IPS-15b (cell line): Measurements from ENCODE around the gene ELL2.
"Not testable (repeated sequence)": the region's sequence is repeated elsewhere in the genome, so short reads cannot be mapped to it uniquely, and the experiment has no call there.

Experiments used
- H3K27me3 ChIP-seq: one replicate; pipeline ENCODE4 v1.6.1; 2013; ENCODE audit warnings: low read length; ENCODE audit not compliant: control insufficient read depth, insufficient read depth
- H3K36me3 ChIP-seq: one replicate; pipeline ENCODE4 v1.6.1; 2013; ENCODE audit warnings: low read length; ENCODE audit not compliant: control insufficient read depth, insufficient read depth
- H3K4me1 ChIP-seq: one replicate; pipeline ENCODE4 v1.6.1; 2013; ENCODE audit warnings: mild to moderate bottlenecking, low read length; ENCODE audit not compliant: control insufficient read depth, insufficient read depth
- H3K4me3 ChIP-seq: one replicate; pipeline ENCODE4 v1.5.1; 2013; ENCODE audit warnings: low read depth, low read length
- H3K9ac ChIP-seq: one replicate; pipeline ENCODE4 v1.6.1; 2013; ENCODE audit warnings: low read depth, mild to moderate bottlenecking, low read length
- H3K9me3 ChIP-seq: one replicate; pipeline ENCODE4 v1.6.1; 2013; ENCODE audit warnings: mild to moderate bottlenecking, low read length; ENCODE audit not compliant: control insufficient read depth, insufficient read depth

The ELL2 gene

DNA sequence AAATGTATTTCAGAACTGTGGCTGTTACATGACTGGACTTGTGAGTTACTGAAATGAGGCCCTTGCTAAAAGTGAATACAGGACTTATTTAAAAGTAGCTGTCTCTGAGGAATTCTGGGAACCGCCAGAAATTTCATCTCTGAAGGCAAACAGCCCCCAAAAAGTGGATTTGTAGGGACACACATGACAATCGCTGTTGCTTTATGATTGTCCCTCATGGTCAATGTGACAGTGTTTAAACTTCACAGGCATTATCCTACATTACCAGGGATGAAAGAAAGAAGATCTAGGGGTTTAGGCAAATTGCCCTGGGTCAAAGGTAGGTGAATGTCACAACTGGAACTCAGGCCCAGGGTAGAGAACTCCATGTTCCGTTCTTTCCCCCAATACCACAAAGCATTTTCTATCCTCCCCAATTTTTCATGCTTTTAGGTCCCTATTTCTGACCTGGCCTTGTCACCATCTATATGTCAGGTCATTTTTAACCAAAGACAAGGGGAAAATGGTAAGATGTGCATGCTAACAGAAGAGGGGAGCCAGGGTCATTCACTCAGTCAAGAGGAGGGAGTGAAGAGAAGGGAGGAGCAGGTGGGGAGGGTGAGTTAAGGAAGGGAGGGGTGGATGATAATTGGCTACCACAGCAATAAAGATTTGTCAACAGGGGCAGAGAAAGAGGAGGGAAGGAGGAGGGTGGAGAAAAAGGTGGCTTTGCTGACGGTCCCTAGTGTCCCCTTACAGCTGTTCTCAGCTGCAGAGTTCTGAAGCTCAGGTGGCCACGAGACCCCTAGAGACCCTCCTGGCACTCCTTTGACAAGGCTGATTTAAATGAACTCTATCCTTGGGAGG lies 81.3 kb downstream of the ELL2 start:
- Histone ChIP-seq H3K36me3 (no peaks in the 10 kb centered on the region), H3K9ac (no peak overlapping the region), H3K4me3 (no peak overlapping the region), H3K4me1 (no peaks in the 10 kb centered on the region), H3K9me3 (no peaks in the 10 kb centered on the region), H3K27me3 (no peaks in the 10 kb centered on the region)

DNA sequence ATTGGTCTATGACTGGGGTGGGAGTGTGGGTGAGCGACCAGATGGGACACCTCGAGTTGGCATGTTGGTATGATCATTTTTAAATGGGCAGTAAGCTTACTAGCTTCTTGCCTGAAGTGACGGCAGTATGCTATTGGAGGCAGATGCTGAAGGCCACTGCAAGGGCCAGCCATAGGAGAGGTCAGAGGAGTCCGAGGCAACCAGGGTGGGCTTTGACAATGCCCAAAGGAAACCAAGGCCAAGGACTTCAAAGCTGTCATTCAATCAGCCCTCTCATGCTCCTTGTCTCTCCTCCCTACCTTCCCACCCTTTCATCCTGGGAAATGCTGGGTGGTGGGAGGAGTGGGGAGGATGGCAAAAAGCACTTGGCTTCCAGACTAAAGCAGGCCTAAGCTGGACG lies 82.0 kb downstream of the ELL2 start:
- Histone ChIP-seq H3K36me3 (no peaks in the 10 kb centered on the region), H3K9me3 (no peaks in the 10 kb centered on the region), H3K4me3 (no peak overlapping the region), H3K9ac (no peak overlapping the region), H3K4me1 (no peaks in the 10 kb centered on the region), H3K27me3 (no peaks in the 10 kb centered on the region)

DNA sequence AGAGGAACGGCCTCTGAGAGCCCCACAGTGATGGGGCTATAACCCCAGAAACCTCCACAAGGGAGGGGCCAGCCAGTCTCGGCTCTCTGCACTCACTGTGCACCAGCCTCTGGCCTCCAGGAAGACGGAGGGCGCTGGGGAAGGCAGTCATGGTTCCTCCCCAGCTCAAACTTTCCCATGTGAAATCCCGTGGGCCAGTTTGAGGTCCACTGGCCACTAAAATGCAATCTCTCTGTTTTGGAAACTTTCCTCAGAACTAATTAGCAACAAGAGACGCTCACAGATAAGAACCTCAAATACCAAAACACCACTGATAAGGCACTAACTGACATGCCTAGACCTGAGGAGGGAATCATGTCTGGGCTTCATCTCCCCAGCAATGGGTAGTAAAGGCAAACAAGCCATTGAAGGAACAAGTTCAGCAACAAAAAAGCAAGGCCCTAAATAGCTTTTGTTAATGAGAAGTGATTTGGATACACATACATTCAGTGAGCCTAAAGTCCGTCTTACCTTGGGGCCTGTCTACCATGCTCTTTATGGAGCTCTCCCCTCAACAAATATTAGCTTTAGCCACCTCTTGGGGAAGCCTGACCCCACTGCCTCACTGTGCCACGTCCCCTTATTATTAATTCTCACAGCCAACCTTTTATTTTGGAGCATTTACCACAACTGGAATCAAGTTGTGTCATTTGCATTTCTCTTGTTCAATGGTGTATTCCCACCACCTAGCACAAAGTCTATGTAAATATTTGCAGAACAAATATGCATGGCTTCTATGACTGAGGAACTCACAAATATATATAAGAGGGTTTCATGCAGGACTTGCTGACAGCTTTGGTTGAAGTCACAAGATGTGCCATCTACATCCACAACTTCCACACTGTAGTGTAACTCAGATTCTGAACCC lies 83.0 kb downstream of the ELL2 start:
- no peak overlapping the region for H3K9ac ChIP-seq
- H3K4me1 ChIP-seq: no peaks in the 10 kb centered on the region
- no peak overlapping the region for H3K4me3 ChIP-seq
- H3K27me3 ChIP-seq: no peaks in the 10 kb centered on the region
- H3K36me3 ChIP-seq: no peaks in the 10 kb centered on the region
- H3K9me3 ChIP-seq: no peaks in the 10 kb centered on the region

DNA sequence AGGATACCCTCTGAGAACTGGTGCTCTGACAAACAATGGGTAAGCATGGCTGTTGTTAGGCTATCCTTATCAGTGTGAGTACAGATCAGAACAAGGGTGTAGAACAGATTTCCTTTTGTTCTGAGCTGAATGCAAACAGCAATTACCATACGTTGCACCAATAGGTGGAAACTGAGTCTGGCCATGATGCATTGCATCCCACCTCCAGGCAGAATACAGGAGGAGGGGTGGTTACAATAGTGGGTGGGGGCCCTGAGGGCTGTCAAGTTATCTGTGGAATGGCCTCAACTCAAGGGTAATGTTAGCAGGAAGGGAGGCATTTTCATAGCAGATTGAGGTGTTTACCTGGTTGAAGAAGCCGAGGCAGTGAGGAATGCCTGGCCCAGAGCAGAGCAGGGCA lies 84.9 kb downstream of the ELL2 start:
- Histone ChIP-seq H3K36me3 (no peaks in the 10 kb centered on the region), H3K9ac (no peak overlapping the region), H3K4me3 (no peak overlapping the region), H3K9me3 (no peaks in the 10 kb centered on the region), H3K4me1 (no peaks in the 10 kb centered on the region), H3K27me3 (no peaks in the 10 kb centered on the region)

DNA sequence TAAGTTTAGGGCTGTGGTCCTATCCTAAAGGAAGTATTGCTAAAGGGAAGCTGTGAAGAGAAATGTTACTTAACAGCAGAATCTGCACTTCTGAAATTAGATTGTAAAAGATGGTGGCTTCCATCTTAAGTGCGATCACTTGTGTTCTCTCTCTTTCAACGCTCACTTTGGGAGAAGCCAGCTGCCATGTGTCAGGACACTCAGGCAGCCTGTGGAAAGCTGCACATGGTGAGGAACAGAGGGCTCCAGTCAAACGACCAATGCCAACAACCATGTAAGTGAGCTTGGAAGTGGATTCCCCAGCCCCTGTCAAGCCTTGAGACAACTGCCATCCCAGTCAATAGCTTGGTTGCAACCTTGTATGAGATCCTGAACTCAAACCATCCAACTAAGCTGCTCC lies 87.4 kb downstream of the ELL2 start:
- H3K9ac ChIP-seq: no peak overlapping the region
- no peaks in the 10 kb centered on the region for H3K4me1 ChIP-seq
- no peaks in the 10 kb centered on the region for H3K27me3 ChIP-seq
- no peak overlapping the region for H3K4me3 ChIP-seq
- no peaks in the 10 kb centered on the region for H3K9me3 ChIP-seq
- no peaks in the 10 kb centered on the region for H3K36me3 ChIP-seq

DNA sequence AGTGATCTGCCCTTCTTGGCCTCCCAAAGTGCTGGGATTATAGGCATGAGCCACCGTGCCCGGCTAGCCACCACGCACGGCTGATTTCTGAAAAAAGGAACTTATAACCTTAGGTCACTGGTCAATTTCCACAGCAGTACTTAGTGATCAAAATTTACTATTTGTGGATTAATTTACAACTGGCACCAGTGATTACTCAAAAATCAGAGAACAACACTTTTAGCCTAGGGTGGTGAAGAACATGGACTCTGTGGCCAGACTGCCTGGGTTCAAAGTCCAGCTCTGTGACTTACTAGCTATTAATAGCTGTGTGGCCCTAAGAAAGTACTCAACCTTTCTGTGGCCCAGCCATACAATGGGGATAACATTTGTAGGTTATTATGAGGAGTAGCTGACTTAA lies 88.3 kb downstream of the ELL2 start:
- H3K27me3 ChIP-seq: no peaks in the 10 kb centered on the region
- H3K9ac ChIP-seq: no peak overlapping the region
- H3K4me1 ChIP-seq: no peaks in the 10 kb centered on the region
- no peaks in the 10 kb centered on the region for H3K36me3 ChIP-seq
- H3K4me3 ChIP-seq: no peak overlapping the region
- no peaks in the 10 kb centered on the region for H3K9me3 ChIP-seq

DNA sequence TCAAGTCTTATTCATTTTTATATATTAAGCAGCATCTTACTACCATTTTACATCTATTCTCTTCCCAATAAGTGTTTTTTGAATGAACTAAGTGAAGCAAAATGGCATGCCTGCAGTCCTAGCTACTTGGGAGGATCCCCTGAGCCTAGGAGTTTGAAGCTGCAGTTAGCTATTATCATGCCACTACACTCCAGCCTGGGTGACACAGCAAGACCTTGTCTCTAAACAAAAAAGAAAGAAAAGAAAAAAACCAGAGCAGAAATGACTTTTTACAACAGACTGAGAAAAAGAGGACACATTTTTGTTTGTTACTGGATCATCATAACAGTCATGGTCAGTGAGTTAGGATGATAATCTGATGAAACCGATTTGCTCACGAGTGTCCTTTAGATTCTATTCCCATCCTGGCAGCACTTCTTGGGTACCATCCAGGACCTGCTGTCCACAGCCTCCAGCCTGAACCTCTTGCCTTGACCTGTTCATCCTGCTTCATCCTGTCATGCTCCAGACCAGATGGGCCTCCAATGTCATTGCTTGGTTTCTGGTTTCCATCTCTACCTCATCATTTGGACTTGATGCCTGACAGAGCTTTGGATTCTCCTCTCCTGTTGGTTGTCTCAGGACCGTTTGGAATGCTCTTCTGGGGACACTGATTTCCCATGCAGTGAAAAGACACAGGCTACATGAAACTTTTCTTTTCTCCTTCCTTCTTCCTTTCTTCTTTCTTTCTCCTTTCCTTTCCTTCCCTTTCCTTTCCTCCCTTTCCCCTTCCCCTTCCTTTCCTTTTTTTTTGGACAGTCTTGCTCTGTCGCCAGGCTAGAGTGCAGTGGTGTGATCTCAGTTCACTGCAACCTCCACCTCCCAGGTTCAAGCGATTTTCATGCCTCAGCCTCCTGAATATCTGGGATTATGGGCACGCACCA lies 89.0 kb downstream of the ELL2 start:
- H3K9me3 ChIP-seq: no peaks in the 10 kb centered on the region
- no peaks in the 10 kb centered on the region for H3K36me3 ChIP-seq
- H3K27me3 ChIP-seq: no peaks in the 10 kb centered on the region
- no peaks in the 10 kb centered on the region for H3K4me1 ChIP-seq
- H3K4me3 ChIP-seq: no peak overlapping the region
- H3K9ac ChIP-seq: no peak overlapping the region

DNA sequence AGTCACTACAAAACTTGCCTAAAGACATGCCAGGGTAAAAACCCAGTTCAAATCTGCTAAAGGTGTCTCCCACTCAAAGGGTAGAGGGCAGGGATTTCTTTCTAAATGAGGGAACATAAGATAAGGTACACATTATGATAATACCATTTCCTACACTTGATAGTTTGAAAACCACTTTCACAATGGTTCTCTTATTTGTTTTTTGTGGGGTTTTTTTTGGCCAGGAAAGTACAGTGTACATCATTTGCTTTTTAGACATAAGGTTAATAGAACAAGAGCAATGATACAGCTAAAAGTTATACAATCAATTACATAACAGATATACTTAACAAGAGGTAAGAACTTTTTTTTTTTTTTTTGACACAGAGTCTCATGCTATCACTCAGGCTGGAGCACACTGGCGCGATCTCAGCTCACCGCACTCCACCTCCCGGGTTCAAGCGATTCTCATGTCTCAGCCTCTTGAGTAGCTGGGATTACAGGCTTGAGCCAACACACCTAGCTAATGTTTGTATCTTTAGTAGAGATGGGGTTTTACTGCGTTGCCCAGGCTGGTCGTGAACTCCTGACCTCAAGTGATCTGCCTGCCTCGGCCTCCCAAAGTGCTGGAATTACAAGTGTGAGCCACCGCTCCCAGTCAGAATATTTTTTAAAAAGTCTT lies 90.4 kb downstream of the ELL2 start:
- Histone ChIP-seq H3K9me3 (no peaks in the 10 kb centered on the region), H3K36me3 (no peaks in the 10 kb centered on the region), H3K27me3 (no peaks in the 10 kb centered on the region), H3K4me1 (no peaks in the 10 kb centered on the region), H3K4me3 (no peak overlapping the region), H3K9ac (no peak overlapping the region)

DNA sequence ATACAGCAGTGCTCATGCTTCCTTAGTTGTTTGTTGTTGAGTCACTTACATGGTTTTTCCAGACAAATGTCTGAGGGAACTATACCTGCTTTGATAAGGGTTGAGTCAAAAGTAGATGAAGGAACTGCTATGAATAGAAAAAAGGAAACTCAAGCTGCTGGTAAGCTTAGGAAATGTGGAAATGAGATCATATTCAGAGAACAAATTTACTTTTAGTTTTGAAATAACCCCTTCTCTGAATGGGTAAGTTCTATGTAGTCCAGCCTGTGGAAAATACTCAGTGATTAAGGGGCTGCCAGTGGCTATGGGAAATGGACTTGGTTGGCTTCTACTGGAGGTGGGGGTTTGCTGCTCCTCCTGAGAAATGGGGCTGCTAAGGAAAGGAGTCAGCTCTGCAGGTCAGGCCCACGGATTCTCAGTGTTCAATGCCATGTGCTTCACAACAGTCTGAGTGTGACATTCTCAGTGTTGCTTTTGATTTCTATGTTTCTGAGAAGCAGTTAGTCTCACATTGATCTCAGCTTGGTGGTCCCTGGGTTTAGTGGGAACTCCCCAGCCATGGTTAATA lies 91.5 kb downstream of the ELL2 start:
- Histone ChIP-seq H3K9me3 (no peaks in the 10 kb centered on the region), H3K4me3 (no peak overlapping the region), H3K4me1 (no peaks in the 10 kb centered on the region), H3K9ac (no peak overlapping the region), H3K27me3 (no peaks in the 10 kb centered on the region), H3K36me3 (no peaks in the 10 kb centered on the region)

DNA sequence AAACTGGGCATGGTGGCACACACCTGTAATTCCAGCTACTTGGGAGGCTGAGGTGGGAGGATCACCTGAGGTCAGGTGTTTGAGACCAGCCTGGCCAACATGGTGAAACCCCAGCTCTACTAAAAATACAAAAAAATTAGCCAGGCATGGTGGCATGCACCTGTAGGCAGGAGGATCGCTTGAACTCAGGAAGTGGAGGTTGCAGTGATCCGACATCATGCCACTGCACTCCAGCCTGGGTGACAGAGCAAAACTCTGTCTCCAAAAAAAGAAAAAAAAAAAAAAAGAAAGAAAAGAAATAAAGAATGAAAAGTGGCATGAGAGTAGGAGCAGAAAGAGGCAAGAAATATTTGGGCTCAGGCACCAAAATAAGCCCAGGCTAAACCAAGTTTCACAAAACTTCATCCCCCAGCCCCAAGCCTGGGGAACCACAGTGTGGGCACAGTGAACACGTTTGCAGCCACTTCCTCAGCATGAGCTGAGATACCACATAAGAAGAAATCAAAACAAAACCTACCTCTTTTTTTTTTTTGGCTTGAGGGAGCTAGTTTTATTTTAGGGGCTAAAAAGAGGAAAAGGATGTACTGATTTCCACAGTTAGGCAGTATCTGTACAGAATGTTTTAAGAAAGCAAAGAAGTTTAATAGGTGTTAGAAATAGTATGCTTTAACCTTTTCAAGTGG lies 92.3 kb downstream of the ELL2 start:
- H3K4me3 ChIP-seq, H3K4me1 ChIP-seq, H3K9ac ChIP-seq: not testable (repeated sequence)

More for the DNA sequence above, 92.3 kb downstream of the ELL2 start:
- not testable (repeated sequence) for H3K36me3 ChIP-seq, H3K27me3 ChIP-seq, H3K9me3 ChIP-seq
